ENCODE data around the gene KCNG2. TPM values are rescaled to one million over a fixed set of nuclear protein-coding genes. Genes with fewer than 3 reads are reported as not detected.
A peak's percentile ranks its signal among the peaks of the same experiment; 100 is the strongest.

Gene KCNG2
- total and polyA plus RNA-seq, 2 of the 13 experiments (the other 11 are each of a cell fraction or from before 2014, with no cell fraction given): not detected

DNA sequence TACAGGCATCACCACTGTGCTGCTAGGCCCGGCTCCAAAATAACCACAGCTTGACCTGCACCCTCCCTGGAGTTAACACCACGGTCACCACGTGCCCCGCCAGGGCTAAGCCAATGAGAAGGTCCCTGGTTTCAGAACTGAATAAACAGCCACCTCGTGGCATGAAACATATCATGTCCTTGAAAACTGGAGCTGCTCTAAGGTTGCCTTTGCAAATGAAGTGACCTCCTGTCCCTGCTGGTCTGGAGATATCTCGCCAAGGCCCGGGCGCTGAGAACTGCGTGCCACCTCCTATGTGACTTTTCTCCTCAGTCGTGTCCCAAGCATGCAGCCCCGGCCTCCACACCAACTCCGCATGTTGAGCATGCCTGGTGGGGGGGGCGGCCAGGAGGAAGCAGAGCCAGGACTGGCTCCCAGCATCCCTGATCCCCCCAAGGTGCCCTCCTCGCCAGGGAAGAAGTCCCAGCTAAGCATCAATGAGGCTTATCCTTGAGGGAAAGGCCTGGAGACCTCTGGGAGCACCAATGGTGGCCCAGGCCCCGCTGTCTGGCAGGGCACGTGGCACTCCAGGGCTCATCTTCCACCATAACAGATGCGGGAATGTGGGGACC is 16.3 kb upstream of the KCNG2 start (continued):
- TF ChIP-seq ZNF724P (CRISPR knock-in tag; IDR thresholded peaks at IDR 0.05; ENCODE audit: borderline replicate concordance): no peak
- no peak for TF ChIP-seq SMYD3 (CRISPR knock-in tag; IDR thresholded peaks at IDR 0.05)
- TF ChIP-seq MZF1 (CRISPR knock-in tag; IDR thresholded peaks at IDR 0.05; ENCODE audit: borderline replicate concordance): no peak
- TF ChIP-seq ZZZ3 (CRISPR knock-in tag; IDR thresholded peaks at IDR 0.05; ENCODE audit: borderline replicate concordance): no peak
- peak; percentile 41; the same call in 1 of the 2 replicates for TF ChIP-seq KLF6 (CRISPR knock-in tag; IDR thresholded peaks at IDR 0.05)
- no peak for TF ChIP-seq THYN1 (CRISPR knock-in tag; IDR thresholded peaks at IDR 0.05; ENCODE audit: borderline replicate concordance, low read depth)
- TF ChIP-seq MED1 (CRISPR knock-in tag; IDR thresholded peaks at IDR 0.05): peak; percentile 46; the same call in 1 of the 2 replicates
- no peak for TF ChIP-seq EZH2 (conservative IDR thresholded peaks at IDR 0.05; ENCODE audit: low read depth, low read length)
- no peak for TF ChIP-seq CREB1 (IDR thresholded peaks at IDR 0.05)
- no peak for TF ChIP-seq CREB1 (CRISPR knock-in tag; IDR thresholded peaks at IDR 0.05)
- TF ChIP-seq ZFX (CRISPR knock-in tag; IDR thresholded peaks at IDR 0.05; ENCODE audit: low read depth): peak; percentile 47; the same call in 1 of the 2 replicates
- TF ChIP-seq, protein P1, sequence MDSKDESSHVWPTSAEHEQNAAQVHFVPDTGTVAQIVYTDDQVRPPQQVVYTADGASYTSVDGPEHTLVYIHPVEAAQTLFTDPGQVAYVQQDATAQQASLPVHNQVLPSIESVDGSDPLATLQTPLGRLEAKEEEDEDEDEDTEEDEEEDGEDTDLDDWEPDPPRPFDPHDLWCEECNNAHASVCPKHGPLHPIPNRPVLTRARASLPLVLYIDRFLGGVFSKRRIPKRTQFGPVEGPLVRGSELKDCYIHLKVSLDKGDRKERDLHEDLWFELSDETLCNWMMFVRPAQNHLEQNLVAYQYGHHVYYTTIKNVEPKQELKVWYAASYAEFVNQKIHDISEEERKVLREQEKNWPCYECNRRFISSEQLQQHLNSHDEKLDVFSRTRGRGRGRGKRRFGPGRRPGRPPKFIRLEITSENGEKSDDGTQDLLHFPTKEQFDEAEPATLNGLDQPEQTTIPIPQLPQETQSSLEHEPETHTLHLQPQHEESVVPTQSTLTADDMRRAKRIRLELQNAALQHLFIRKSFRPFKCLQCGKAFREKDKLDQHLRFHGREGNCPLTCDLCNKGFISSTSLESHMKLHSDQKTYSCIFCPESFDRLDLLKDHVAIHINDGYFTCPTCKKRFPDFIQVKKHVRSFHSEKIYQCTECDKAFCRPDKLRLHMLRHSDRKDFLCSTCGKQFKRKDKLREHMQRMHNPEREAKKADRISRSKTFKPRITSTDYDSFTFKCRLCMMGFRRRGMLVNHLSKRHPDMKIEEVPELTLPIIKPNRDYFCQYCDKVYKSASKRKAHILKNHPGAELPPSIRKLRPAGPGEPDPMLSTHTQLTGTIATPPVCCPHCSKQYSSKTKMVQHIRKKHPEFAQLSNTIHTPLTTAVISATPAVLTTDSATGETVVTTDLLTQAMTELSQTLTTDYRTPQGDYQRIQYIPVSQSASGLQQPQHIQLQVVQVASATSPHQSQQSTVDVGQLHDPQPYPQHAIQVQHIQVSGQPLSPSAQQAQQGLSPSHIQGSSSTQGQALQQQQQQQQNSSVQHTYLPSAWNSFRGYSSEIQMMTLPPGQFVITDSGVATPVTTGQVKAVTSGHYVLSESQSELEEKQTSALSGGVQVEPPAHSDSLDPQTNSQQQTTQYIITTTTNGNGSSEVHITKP (CRISPR knock-in tag; IDR thresholded peaks at IDR 0.05; ENCODE audit: low read depth): 0 out of 2 replicates have a peak, but pooled peaks have one; percentile 22
- TF ChIP-seq, protein P2, sequence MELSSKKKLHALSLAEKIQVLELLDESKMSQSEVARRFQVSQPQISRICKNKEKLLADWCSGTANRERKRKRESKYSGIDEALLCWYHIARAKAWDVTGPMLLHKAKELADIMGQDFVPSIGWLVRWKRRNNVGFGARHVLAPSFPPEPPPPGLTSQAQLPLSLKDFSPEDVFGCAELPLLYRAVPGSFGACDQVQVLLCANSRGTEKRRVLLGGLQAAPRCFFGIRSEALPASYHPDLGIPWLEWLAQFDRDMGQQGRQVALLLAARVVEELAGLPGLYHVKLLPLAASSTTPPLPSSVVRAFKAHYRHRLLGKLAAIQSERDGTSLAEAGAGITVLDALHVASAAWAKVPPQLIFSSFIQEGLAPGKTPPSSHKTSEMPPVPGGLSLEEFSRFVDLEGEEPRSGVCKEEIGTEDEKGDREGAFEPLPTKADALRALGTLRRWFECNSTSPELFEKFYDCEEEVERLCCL (CRISPR knock-in tag; IDR thresholded peaks at IDR 0.05; ENCODE audit: borderline replicate concordance): no peak
- TF ChIP-seq, protein P3, sequence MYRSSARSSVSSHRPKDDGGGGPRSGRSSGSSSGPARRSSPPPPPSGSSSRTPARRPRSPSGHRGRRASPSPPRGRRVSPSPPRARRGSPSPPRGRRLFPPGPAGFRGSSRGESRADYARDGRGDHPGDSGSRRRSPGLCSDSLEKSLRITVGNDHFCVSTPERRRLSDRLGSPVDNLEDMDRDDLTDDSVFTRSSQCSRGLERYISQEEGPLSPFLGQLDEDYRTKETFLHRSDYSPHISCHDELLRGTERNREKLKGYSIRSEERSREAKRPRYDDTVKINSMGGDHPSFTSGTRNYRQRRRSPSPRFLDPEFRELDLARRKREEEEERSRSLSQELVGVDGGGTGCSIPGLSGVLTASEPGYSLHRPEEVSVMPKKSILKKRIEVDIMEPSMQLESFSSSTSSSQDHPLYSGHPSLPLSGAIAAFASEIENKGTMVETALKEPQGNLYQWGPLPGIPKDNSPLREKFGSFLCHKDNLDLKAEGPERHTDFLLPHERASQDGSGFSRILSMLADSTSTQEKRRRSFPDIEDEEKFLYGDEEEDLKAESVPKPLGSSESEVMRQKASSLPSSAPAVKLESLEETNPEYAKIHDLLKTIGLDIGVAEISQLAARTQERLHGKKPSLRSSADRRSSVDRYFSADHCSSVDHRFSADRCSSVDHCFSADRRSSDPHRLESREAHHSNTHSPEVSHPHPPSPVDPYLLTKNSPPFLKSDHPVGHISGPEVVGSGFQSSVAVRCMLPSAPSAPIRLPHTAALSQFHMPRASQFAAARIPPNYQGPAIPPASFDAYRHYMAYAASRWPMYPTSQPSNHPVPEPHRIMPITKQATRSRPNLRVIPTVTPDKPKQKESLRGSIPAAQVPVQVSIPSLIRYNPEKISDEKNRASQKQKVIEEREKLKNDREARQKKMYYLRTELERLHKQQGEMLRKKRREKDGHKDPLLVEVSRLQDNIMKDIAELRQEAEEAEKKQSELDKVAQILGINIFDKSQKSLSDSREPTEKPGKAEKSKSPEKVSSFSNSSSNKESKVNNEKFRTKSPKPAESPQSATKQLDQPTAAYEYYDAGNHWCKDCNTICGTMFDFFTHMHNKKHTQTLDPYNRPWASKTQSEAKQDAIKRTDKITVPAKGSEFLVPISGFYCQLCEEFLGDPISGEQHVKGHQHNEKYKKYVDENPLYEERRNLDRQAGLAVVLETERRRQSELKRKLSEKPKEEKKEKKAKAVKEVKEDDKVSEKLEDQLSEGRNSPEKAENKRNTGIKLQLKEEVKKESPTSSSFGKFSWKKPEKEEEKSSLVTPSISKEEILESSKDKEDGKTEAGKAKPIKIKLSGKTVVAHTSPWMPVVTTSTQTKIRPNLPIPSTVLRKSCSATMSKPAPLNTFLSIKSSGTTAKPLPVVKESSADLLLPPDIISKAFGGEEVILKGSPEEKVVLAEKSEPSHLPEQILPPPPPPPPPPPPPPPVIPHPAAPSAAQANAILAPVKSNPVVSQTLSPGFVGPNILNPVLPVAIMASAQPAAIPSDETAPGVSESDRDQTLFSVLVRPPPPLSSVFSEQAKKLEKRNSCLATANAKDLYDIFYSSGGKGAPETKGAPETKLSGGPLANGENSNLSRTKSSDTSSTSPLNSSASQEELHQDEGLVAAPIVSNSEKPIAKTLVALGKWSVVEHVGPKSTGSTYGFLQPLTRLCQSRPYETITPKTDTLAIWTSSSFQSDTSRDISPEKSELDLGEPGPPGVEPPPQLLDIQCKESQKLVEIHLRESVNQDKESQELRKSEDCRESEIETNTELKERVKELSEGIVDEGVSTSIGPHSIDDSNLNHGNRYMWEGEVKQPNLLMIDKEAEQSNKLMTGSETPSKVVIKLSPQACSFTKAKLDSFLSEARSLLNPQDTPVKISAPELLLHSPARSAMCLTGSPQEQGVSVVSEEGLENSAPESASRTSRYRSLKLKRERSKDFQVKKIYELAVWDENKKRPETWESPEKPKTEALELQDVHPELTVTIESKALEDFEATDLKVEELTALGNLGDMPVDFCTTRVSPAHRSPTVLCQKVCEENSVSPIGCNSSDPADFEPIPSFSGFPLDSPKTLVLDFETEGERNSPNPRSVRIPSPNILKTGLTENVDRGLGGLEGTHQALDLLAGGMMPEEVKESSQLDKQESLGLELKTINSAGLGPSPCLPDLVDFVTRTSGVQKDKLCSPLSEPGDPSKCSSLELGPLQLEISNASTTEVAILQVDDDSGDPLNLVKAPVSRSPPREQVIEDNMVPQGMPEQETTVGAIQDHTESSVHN (CRISPR knock-in tag; IDR thresholded peaks at IDR 0.05): no peak
- TF ChIP-seq, protein P4, sequence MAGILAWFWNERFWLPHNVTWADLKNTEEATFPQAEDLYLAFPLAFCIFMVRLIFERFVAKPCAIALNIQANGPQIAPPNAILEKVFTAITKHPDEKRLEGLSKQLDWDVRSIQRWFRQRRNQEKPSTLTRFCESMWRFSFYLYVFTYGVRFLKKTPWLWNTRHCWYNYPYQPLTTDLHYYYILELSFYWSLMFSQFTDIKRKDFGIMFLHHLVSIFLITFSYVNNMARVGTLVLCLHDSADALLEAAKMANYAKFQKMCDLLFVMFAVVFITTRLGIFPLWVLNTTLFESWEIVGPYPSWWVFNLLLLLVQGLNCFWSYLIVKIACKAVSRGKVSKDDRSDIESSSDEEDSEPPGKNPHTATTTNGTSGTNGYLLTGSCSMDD (CRISPR knock-in tag; IDR thresholded peaks at IDR 0.05): no peak

Measured in HepG2 (cell line).